Measurements from ENCODE around the gene WAPL. TPM values are rescaled to one million over a fixed set of nuclear protein-coding genes. Genes with fewer than 3 reads are reported as not detected.
"Not testable (repeated sequence)": the region's sequence is repeated elsewhere in the genome, so short reads cannot be mapped to it uniquely, and the experiment has no call there.

Gene WAPL
- total RNA-seq (100 to 1,000 TPM in 1 of 5 donors, 10 to 100 TPM in 4; 17.7 to 100 (median 41.0) TPM), polyA plus RNA-seq (10 to 100 TPM; 11.7 to 13.9 (median 13.1) TPM)
- long read RNA-seq, donor 1, partial matches to known transcripts = 0 of 1 reads
- long read RNA-seq, donor 1, other reads (novel, unspliced or antisense) = 0 of 1 reads
- long read RNA-seq, donor 2, full-length matches to known transcripts = 1 of 6 reads
- long read RNA-seq, donor 2, partial matches to known transcripts = 5 of 6 reads
- long read RNA-seq, donor 2, other reads (novel, unspliced or antisense) = 0 of 6 reads
- long read RNA-seq, donor 3 = 0 reads
- long read RNA-seq, donor 4 = 0 reads
- long read RNA-seq, donor 5, partial matches to known transcripts = 5 of 5 reads
- long read RNA-seq, donor 5, other reads (novel, unspliced or antisense) = 0 of 5 reads
- long read RNA-seq, donor 6, full-length matches to known transcripts = 3 of 3 reads
- long read RNA-seq, donor 6, partial matches to known transcripts = 0 of 3 reads
- long read RNA-seq, donor 6, other reads (novel, unspliced or antisense) = 0 of 3 reads
- long read RNA-seq, donor 7, full-length matches to known transcripts = 2 of 2 reads
- long read RNA-seq, donor 7, partial matches to known transcripts = 0 of 2 reads
- long read RNA-seq, donor 7, other reads (novel, unspliced or antisense) = 0 of 2 reads
- long read RNA-seq, donor 8 = 0 reads
- long read RNA-seq, donor 9, partial matches to known transcripts = 5 of 5 reads
- long read RNA-seq, donor 9, other reads (novel, unspliced or antisense) = 0 of 5 reads
- long read RNA-seq, donor 10 = 0 reads

- intact Hi-C loops (cut with DNase I; ENCODE audit: low total_unique reads) = no loop called here
These were observed at the start of gene WAPL for GRCh38 chr10:86521678-86522509. WAPL (minus strand) TSS chr10:86521792; CDS start chr10:86518069, 3,723 bp downstream.

GRCh38 chr10:86569335-86569734 lies 47.7 kb upstream of the WAPL start:
- H3K36me3 ChIP-seq = no peaks in the 10 kb centered on the region
- H3K9me3 ChIP-seq = peaks cover 0 to 15% (median 10%) of the 10 kb centered on the region in 4 donors
- no peak for DNase-seq
- no peak for TF ChIP-seq CTCF (IDR thresholded peaks at IDR 0.05)
- no peak for TF ChIP-seq POLR2A (IDR thresholded peaks at IDR 0.05)
- H3K27me3 ChIP-seq = no peaks in the 10 kb centered on the region
- no peak overlapping the region for H3K4me3 ChIP-seq
- no peaks in the 10 kb centered on the region for H3K4me1 ChIP-seq
- intact Hi-C loops (cut with DNase I; ENCODE audit: low total_unique reads) = no loop called here
- no peak overlapping the region for H3K27ac ChIP-seq

More at GRCh38 chr10:86521678-86522509, at the start of gene WAPL:
- DNase-seq = peak; percentile 97 to 99
- no peaks in the 10 kb centered on the region for H3K27me3 ChIP-seq
- peaks cover 4 to 13% (median 11%) of the 10 kb centered on the region in 4 donors for H3K36me3 ChIP-seq
- peak within 1 kb of the TSS; percentile 93 to 99 (median 99) for H3K27ac ChIP-seq
- H3K4me1 ChIP-seq = peaks cover 33 to 70% (median 52%) of the 10 kb centered on the region in 4 donors
- peak within 1 kb of the TSS; percentile 76 to 97 (median 93) for H3K4me3 ChIP-seq
- WGBS, 5 donors = 0 to 2% (median 0%) methylated on average over 6 to 87 of the region's 87 CpGs
- TF ChIP-seq POLR2A (IDR thresholded peaks at IDR 0.05) = peak in 1 of 4 donors; percentile 27
- no peak for TF ChIP-seq EP300 (IDR thresholded peaks at IDR 0.05)
- peak; percentile 80 to 85 (median 84) for TF ChIP-seq POLR2AphosphoS5 (IDR thresholded peaks at IDR 0.05)
- no peak for TF ChIP-seq CTCF (IDR thresholded peaks at IDR 0.05)
- no peaks in the 10 kb centered on the region for H3K9me3 ChIP-seq

GRCh38 chr10:86566518-86566917 lies 44.9 kb upstream of the WAPL start:
- intact Hi-C loops (cut with DNase I; ENCODE audit: low total_unique reads) = not testable (repeated sequence)
- WGBS, 5 donors = 63 to 82% (median 71%) methylated on average over 2 of the region's 2 CpGs

GRCh38 chr10:86563338-86563737 lies 41.7 kb upstream of the WAPL start:
- peak in 1 of 2 donors; percentile 34 for DNase-seq
- H3K4me3 ChIP-seq; H3K36me3 ChIP-seq; H3K9me3 ChIP-seq; intact Hi-C loops (cut with DNase I; ENCODE audit: low total_unique reads); H3K27ac ChIP-seq; H3K4me1 ChIP-seq; H3K27me3 ChIP-seq: not testable (repeated sequence)
- 52 to 66% (median 61%) methylated on average over 6 of the region's 6 CpGs for WGBS, 5 donors

More at GRCh38 chr10:86566518-86566917, 44.9 kb upstream of the WAPL start:
- not testable (repeated sequence) for DNase-seq, H3K4me1 ChIP-seq, H3K36me3 ChIP-seq, H3K27me3 ChIP-seq, H3K27ac ChIP-seq, H3K4me3 ChIP-seq
- peaks cover 0 to 15% (median 10%) of the 10 kb centered on the region in 4 donors for H3K9me3 ChIP-seq

GRCh38 chr10:86558695-86559094 lies 37.1 kb upstream of the WAPL start:
- H3K27ac ChIP-seq; H3K4me1 ChIP-seq; H3K36me3 ChIP-seq; H3K27me3 ChIP-seq; intact Hi-C loops (cut with DNase I; ENCODE audit: low total_unique reads); H3K4me3 ChIP-seq; H3K9me3 ChIP-seq: not testable (repeated sequence)
- DNase-seq = peak in 1 of 2 donors; percentile 43
- 73 to 85% (median 75%) methylated on average over 3 of the region's 3 CpGs for WGBS, 5 donors
